ENCODE measurements around the gene HMG20B. TPM values are rescaled to one million over a fixed set of nuclear protein-coding genes. Genes with fewer than 3 reads are reported as not detected.

The HMG20B gene
- 186 TPM for total RNA-seq (2021; ENCODE audit: unreplicated experiment)
- 158 and 174 TPM in 2 replicates for polyA plus RNA-seq (2012)
- percentile 77 among the genes with signal in this experiment for Bru-seq, nascent RNA
- percentile 92 among the genes with signal in this experiment for BruChase-seq, experiment 1, labeled RNA remaining after a 6-hour chase
- percentile 90 among the genes with signal in this experiment for BruChase-seq, experiment 2, labeled RNA remaining after a 2-hour chase
- long read RNA-seq, transcript HMG20B-202 (10 exons, 1,596 nt) = major isoform, 276 of 448 reads
- long read RNA-seq, partial matches to known transcripts = 101 of 448 reads
- long read RNA-seq, other reads (novel, unspliced or antisense) = 66 of 448 reads

- Histone ChIP-seq H3K4me2 (ENCODE audit: low read length) (peak within 1 kb of the TSS; percentile 98), H3K9ac (ENCODE audit: low read length) (peak within 1 kb of the TSS; percentile 100), H3K4me3 (replicated peaks in 1 of 2; ENCODE audit: low read depth in 1 of 2, low read length in 2 of 2) (peak within 1 kb of the TSS; percentile 94 to 98), H3K36me3 (ENCODE audit: control insufficient read depth in 1 of 2, insufficient read depth in 2 of 2, low read length in 2 of 2) (peaks cover 3 to 21% of the 10 kb centered on the region in 2 experiments; a peak in 2 of 4 replicates), H3K79me2 (ENCODE audit: insufficient read depth, low read length) (peaks cover 24% of the 10 kb centered on the region; the same call in 1 of the 2 replicates), H3K9me2 (ENCODE audit: insufficient read depth) (no peaks in the 10 kb centered on the region), H3K27me3 (ENCODE audit: insufficient read depth, low read length) (no peaks in the 10 kb centered on the region), H3K27ac (ENCODE audit: low read depth, low read length) (peak within 1 kb of the TSS; percentile 93), H2AFZ (ENCODE audit: low read depth, low read length, poor library complexity, severe bottlenecking) (no peak within 1 kb of the TSS), H4K20me1 (ENCODE audit: insufficient read depth) (no peaks in the 10 kb centered on the region; the same call in 1 of the 2 replicates), H3K4me1 (ENCODE audit: control insufficient read depth in 1 of 2, insufficient read depth in 2 of 2, low read length in 2 of 2) (peaks cover 38 to 68% of the 10 kb centered on the region in 2 experiments), H3K9me3 (ENCODE audit: control insufficient read depth in 1 of 2, insufficient read depth in 1 of 2, low read depth in 1 of 2, low read length in 2 of 2) (no peaks in the 10 kb centered on the region)
- intact Hi-C loops (cut with micrococcal nuclease) = loop anchor here (10.0 kb wide), 1 partner anchor 632 kb away; no protein-coding TSS in a partner anchor
- ChIA-PET RAD21 (ENCODE audit: low non-redundant PET in 1 of 2, low total read pairs in 2 of 2, uncharacterized antibody in 2 of 2, unreplicated experiment in 2 of 2) (no interaction called here), CTCF (interaction anchor here (1.7 kb wide), 1 partner anchor 28 kb away, joined by 11 read pairs; no protein-coding TSS in a partner anchor), POLR2A (no interaction called here)
- BruUV-seq (replicated peaks) = no TSS peak
- TF ChIP-seq TCF7L2 (IDR thresholded peaks at IDR 0.05; ENCODE audit: borderline replicate concordance, extremely low read depth, insufficient read depth, insufficient read length) (no peak), FOSL1 (IDR thresholded peaks at IDR 0.05; ENCODE audit: low read depth) (no peak), SIN3A (IDR thresholded peaks at IDR 0.05; ENCODE audit: low read depth) (no peak), POLR2AphosphoS5 (IDR thresholded peaks at IDR 0.05; ENCODE audit: low read depth, low read length) (peak; percentile 60; the same call in 1 of the 2 replicates), REST (IDR thresholded peaks at IDR 0.05; ENCODE audit: low read depth) (no peak), MAX (IDR thresholded peaks at IDR 0.05) (0 out of 2 replicates have a peak, but pooled peaks have one; percentile 37), CEBPB (IDR thresholded peaks at IDR 0.05; ENCODE audit: low read depth) (no peak)
- no peak for ATAC-seq
- no peak for DNase-seq (ENCODE audit: low read depth, low spot score)
Measured at GRCh38 chr19:3572855-3573161, at the start of gene HMG20B. Gene HMG20B (plus strand): TSS chr19:3572944. CDS start chr19:3573310, 366 bp downstream.

Data from HCT116 (cell line).